HEK293T (cell line): ENCODE results near the gene LARP6.
"Not testable (repeated sequence)": the region's sequence is repeated elsewhere in the genome, so short reads cannot be mapped to it uniquely, and the experiment has no call there.

ENCODE experiments used
- CTCF ChIA-PET: fragments of 350-600 bp; formaldehyde crosslinking; extraction: SDS; loops from one replicate; lab custom pipeline; 2021; ENCODE audit warnings: antibody characterized with exemption, inconsistent platforms; lab: Yijun Ruan, JAX
- POLR2A ChIA-PET: fragments of 350-600 bp; formaldehyde crosslinking; extraction: SDS; loops from one replicate; lab custom pipeline; 2020; ENCODE audit warnings: antibody characterized with exemption, inconsistent platforms; lab: Yijun Ruan, JAX
- DNase-seq: peaks from one replicate; pipeline ENCODE4 v3.0.0; 2012; ENCODE audit warnings: mixed read lengths; ENCODE audit errors: extremely low spot score
- ARNT ChIP-seq: fragments of 450-650 bp; IDR thresholded peaks from 2 replicates; pipeline ENCODE4 v1.6.1; 2017; ENCODE audit warnings: mild to moderate bottlenecking
- BHLHE40 ChIP-seq: fragments of 450-650 bp; IDR thresholded peaks from 2 replicates; pipeline ENCODE4 v1.6.1; 2016; ENCODE audit warnings: mild to moderate bottlenecking, moderate library complexity, borderline replicate concordance
- CTBP1 ChIP-seq: fragments of 450-650 bp; IDR thresholded peaks from 2 replicates; pipeline ENCODE4 v1.6.1; 2016; ENCODE audit warnings: borderline replicate concordance
- ELF4 ChIP-seq: fragments of 450-650 bp; IDR thresholded peaks from 2 replicates; pipeline ENCODE4 v1.6.1; 2017; ENCODE audit warnings: antibody characterized with exemption
- FOXA1 ChIP-seq: fragments of 450-650 bp; IDR thresholded peaks from 2 replicates; pipeline ENCODE4 v1.6.1; 2016; ENCODE audit warnings: mild to moderate bottlenecking
- FOXK2 ChIP-seq: fragments of 450-650 bp; IDR thresholded peaks from 2 replicates; pipeline ENCODE4 v1.6.1; 2016; ENCODE audit warnings: mild to moderate bottlenecking
- FOXM1 ChIP-seq: fragments of 450-650 bp; IDR thresholded peaks from 2 replicates; pipeline ENCODE4 v1.6.1; 2017; ENCODE audit warnings: mild to moderate bottlenecking, borderline replicate concordance
- HDGF ChIP-seq: fragments of 450-650 bp; IDR thresholded peaks from 2 replicates; pipeline ENCODE4 v1.6.1; 2017; ENCODE audit warnings: antibody characterized with exemption, borderline replicate concordance
- L3MBTL2 ChIP-seq: fragments of 450-650 bp; conservative IDR thresholded peaks from 2 replicates; pipeline ENCODE4 v1.6.1; 2016; ENCODE audit warnings: mild to moderate bottlenecking
- LEF1 ChIP-seq: fragments of 450-650 bp; IDR thresholded peaks from 2 replicates; pipeline ENCODE4 v1.6.1; 2017; ENCODE audit warnings: mild to moderate bottlenecking, borderline replicate concordance
- NFRKB ChIP-seq: fragments of 450-650 bp; IDR thresholded peaks from 2 replicates; pipeline ENCODE4 v1.6.1; 2016; ENCODE audit warnings: mild to moderate bottlenecking, moderate library complexity
- PKNOX1 ChIP-seq: fragments of 450-650 bp; IDR thresholded peaks from 2 replicates; pipeline ENCODE4 v1.6.1; 2016
- SUZ12 ChIP-seq: fragments of 450-650 bp; IDR thresholded peaks from 2 replicates; pipeline ENCODE4 v1.6.1; 2016; ENCODE audit warnings: mild to moderate bottlenecking
- TARDBP ChIP-seq: fragments of 450-650 bp; IDR thresholded peaks from 2 replicates; pipeline ENCODE4 v1.6.1; 2016
- ZNF384 ChIP-seq: fragments of 450-650 bp; IDR thresholded peaks from 2 replicates; pipeline ENCODE4 v1.6.1; 2016

The LARP6 gene

GRCh38 chr15:70873232-70874054 lies 19.5 kb upstream of the LARP6 start:
- POLR2A ChIA-PET = interaction anchor here (2.4 kb wide), 1 partner anchor 18 kb away, joined by 26 read pairs; the partner anchor contains the start of gene LARP6
- DNase-seq = no peak
- CTCF ChIA-PET = interaction anchor here (2.8 kb wide), 1 partner anchor 48 kb away, joined by 34 read pairs; no protein-coding TSS in a partner anchor
- TF ChIP-seq PKNOX1 = no peak
- no peak for TF ChIP-seq TARDBP
- no peak for TF ChIP-seq SUZ12
- no peak for TF ChIP-seq LEF1
- no peak for TF ChIP-seq FOXK2
- no peak for TF ChIP-seq HDGF

- DNase-seq, POLR2A ChIA-PET, CTCF ChIA-PET: not testable (repeated sequence)
These were observed 17.5 kb upstream of the LARP6 start for GRCh38 chr15:70871490-70871889.

- DNase-seq = no peak
- ChIA-PET POLR2A (interaction anchor here (1.0 to 2.6 kb wide), 3 partner anchors 13 to 19 kb away, joined by 5 to 14 read pairs (median 6); partner anchors contain the start of gene LARP6), CTCF (interaction anchor here (0.6 to 2.0 kb wide), 5 partner anchors 11 to 787 kb away, joined by 3 to 8 read pairs (median 4); no protein-coding TSS in a partner anchor)
- no peak for TF ChIP-seq ZNF384
- TF ChIP-seq ELF4 = no peak
- no peak for TF ChIP-seq LEF1
- no peak for TF ChIP-seq CTBP1
- TF ChIP-seq PKNOX1 = no peak
- no peak for TF ChIP-seq ARNT
- no peak for TF ChIP-seq FOXM1
- no peak for TF ChIP-seq FOXA1
- TF ChIP-seq TARDBP = no peak
- no peak for TF ChIP-seq BHLHE40
These were observed 16.1 kb upstream of the LARP6 start for GRCh38 chr15:70870051-70870450.

GRCh38 chr15:70869346-70869745 lies 15.4 kb upstream of the LARP6 start:
- no peak for DNase-seq
- POLR2A ChIA-PET = interaction anchor here (1.8 to 2.6 kb wide), 2 partner anchors 12 to 15 kb away, joined by 6 to 14 read pairs; partner anchors contain the start of gene LARP6
- CTCF ChIA-PET = interaction anchor here (1.0 to 2.0 kb wide), 3 partner anchors 10 to 45 kb away, joined by 4 to 8 read pairs (median 6); no protein-coding TSS in a partner anchor
- TF ChIP-seq L3MBTL2 (no peak), HDGF (no peak), SUZ12 (no peak), NFRKB (no peak), BHLHE40 (no peak), FOXA1 (no peak)

GRCh38 chr15:70867911-70868467 lies 14.0 kb upstream of the LARP6 start:
- no peak for TF ChIP-seq ZNF384
- TF ChIP-seq FOXA1 = no peak
- no peak for TF ChIP-seq FOXM1
- no peak for TF ChIP-seq LEF1
- POLR2A ChIA-PET = interaction anchor here (2.6 kb wide), 1 partner anchor 11 kb away, joined by 14 read pairs; no protein-coding TSS in a partner anchor
- CTCF ChIA-PET = no interaction called here
- DNase-seq = no peak

- CTCF ChIA-PET = no interaction called here
- no peak for DNase-seq
- TF ChIP-seq CTBP1 = no peak
- no peak for TF ChIP-seq PKNOX1
- TF ChIP-seq ELF4 = no peak
- TF ChIP-seq FOXM1 = no peak
- TF ChIP-seq FOXA1 = no peak
- TF ChIP-seq ARNT = no peak
- TF ChIP-seq TARDBP = no peak
- POLR2A ChIA-PET = no interaction called here
These were observed 13.2 kb upstream of the LARP6 start for GRCh38 chr15:70866982-70867641.
